Measurements from ENCODE around the gene TMEM158.

TMEM158 gene

DNA sequence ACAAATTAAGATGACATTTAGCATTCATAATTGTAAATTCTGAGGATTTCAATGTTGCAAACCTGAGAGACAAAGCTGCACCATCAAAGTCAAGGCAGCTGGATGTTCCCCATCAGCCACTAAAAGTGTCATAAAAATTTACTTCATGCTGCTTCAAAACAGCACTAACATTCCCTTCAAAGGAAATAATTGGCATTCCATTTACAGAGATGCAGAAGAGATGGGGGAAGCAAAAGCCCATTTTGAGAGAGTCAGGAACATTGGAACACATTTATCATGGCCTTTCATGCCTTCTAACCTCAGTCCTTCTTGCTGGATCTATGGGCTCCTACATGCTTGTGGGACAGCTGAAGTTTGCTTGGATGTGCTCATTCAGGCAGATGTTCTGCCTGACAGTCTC is 6.4 kb upstream of the TMEM158 start:
- no peak for DNase-seq (ENCODE audit: low spot score)

DNA sequence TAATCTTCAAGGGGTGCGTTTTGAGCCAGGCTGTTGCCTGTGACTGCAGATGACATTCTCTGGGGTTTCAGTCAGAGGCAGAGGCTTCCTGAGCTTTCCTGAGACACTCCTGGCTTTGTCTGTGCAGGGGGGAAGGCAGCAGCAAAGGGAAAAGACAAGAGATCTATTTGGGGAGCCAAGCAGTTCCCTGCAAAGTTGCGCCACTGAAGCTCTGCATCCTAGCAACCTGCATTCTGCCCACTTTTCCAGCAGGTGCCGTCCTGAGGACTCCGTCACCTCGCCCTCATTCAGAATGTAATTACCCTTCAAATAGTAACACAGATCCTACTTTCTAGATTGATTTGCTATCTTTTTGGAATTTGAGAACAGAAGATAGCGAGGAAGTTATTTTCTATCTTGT is 1.9 kb upstream of the TMEM158 start:
- DNase-seq (ENCODE audit: low spot score) = no peak

DNA sequence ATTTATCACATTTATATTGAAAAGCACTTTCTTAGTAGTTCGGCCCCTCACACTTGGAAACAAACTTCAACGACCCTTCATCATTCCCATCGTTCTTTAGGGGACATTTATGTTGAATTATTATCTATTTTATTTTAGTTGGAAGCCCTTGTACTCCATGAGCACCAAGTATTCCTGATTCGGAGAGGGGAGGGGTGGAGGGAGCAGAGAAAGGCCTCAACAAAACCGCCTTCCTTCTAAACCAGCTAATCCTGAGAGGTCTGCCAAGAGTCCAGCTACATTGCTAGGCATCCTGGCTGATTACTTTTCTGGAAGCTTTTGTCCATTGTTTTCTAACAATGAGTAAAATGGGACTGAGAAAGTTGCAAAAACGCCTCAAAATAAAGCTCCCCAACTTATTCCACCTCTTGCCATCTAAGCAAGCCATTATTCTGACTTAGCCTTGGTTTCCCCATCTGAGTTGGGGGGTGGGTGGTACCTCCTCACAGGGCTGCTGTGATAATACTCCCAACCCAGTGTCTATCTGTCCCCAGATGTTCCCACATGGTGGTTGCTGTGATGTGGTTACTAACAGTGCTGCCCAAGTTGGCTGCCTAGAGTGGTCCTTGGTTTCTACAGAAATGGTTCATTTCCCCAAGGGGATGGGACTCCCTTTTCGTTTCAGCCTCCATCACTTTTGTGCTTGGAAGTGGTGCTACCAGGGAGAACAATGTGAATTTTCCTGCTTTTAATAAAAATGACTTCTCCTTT is 1.2 kb upstream of the TMEM158 start:
- DNase-seq (ENCODE audit: low spot score) = no peak

DNA sequence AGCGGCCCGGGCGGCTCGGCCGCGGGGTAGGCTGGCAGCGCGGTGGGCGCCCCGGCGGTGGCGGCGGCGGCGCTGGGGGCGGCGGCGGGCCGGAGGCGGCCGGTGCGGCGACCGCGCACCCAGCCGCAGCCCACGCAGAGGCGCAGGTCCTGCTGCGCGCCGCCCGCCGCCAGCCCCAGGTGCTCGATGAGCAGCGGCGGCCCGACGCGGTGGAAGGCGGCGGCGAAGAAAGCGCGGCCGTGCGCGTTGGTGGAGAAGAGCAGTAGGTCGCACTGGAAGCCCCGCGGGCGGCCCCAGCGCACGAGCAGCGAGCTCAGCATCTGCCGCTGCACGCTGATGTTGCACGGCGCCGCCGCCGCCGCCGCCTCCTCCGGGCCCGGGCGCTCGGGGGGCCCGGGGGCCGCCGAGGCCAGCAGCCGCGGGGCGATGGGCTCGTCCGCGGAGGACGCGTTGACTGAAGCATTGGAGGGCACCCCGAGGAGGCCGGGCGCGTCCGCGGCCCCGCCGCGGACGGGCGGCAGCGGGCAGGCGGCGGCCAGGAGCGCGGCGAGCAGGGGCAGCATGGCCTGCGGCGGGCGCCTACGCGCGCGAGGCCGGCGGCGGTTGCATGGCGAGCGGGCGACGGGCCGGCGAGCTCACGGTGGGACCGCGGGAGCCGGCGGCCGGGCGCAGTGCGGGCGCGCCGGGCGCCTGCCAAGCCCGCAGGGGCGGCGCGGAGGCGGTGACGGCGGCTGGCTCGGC is 452 bp downstream of the TMEM158 start:
- peak; percentile 49 for DNase-seq (ENCODE audit: low spot score)

DNA sequence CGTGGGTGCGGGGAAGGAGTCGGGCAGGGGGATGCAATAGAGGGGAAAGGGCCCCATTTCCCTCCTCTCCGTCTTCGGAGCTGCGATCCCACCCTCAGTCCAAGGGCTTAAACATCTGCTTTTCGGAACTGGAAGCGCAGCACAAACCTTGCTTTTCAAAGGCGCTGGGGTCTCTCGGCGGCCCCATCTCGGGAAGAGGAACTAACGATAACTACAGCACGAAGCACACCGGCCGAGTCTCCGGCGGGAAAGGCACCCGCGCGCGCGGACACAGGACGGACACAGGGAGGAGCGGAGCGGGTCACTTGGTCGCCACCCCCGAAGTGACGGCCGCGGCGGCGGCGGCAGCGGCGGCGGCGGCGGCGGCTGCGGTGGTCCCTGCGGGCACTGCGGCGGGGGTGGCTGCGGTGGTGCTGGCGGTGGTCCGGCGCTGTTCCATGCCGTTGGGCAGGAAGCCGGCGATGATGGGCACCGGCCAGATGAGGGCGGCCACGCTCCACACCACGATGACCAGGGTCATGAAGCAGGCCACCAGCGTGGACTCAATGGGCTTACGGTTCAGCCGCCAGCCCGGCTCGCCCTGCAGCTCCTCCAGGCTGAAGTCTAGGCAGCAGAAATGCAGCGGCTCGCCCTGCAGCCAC is 1.1 kb downstream of the TMEM158 start:
- peak; percentile 84 for DNase-seq (ENCODE audit: low spot score)

DNA sequence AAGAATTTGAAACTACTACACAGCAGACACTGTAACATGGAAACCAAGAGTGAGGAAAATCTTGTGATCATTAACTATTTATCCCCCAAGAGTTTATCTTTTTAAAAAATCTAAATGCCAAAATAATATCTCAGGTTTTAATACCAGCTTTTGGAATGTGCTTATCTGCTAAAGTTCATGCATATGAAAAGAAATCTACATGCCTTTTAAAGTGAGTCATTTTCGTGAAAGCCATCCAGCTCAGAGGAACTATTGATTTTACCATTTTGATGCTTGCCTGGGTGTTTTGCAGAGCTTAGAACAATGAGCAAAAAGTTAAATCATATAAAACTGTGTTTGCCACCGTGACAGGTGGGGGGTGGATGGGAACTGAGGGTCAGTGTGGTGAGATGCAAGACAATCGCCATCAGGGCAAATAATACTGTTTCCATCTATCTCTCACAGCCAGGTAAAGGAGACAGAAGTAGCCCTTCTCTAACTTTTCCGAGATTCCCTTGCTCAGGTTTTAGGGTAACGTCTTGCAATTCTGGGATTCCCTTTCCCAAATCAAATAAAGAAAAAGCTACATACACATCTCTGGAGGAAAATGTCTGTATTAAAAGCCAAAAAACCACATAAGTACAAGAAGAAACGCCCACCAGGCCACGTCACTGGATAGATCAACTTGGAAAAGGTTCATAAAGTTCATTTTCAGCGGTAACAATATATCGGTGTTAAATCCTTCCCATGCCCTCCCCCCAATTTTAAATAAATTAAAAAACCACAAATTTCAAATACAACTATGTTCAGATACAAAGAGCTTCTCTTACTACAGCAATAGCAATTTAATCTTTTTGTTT is 2.0 kb downstream of the TMEM158 start:
- DNase-seq (ENCODE audit: low spot score) = no peak

DNA sequence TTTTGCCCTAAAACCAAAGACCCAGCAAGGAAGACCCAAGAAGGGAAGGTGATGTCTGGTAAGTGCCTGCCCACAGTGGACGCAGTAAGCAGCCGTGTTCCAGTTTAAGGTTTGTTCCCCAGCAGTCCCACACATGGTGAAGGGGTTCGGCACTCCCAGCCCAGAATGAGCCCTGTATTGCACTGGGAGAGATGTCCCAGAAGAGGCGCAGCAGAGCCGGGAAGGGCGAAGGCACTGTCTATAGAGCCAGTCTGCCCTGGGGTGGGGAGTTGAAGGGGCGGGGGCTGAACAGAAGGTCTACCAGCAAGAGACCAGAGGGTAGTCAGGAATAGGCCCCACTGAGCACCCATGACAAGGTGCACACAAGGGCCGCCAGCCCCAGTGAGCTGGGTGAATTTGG is 6.4 kb downstream of the TMEM158 start:
- DNase-seq (ENCODE audit: low spot score) = no peak

DNA sequence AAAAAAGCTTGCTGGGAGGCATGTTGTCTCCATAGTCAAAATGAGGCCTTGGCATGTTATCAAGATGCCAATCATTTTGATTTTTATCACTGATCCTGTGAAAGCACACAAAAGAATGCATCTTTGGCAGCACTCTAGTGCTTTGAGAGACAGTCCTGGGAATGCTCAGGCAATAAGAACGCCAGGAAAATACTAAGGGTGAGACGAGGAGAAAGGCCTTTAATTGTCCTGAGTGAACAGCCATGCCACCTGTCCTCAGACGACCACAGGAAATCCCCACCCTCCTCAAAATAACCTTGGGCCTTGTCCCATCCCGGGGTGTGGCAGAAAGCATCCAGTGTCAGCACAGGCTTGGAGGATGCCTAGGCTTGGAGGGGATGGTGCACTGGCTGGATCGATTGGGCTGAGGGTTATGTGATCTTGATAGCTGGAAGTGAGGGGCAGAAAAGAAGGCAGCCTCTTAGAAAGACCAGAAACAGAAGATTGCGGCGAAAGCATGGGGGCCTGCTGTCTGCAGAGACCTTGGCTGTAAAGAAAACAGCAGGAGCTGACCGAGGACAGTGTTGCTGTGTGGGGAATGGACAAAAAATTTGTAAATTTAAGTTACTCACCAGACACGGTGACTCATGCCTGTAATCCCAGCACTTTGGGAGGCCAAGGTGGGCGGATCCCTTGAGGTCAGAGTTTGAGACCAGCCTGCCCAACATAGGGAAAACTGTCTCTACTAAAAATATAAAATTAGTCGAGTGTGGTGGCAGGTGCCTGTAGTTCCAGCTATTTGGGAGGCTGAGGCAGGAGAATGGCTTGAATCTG is 7.3 kb downstream of the TMEM158 start:
- DNase-seq (ENCODE audit: low spot score) = no peak

DNA sequence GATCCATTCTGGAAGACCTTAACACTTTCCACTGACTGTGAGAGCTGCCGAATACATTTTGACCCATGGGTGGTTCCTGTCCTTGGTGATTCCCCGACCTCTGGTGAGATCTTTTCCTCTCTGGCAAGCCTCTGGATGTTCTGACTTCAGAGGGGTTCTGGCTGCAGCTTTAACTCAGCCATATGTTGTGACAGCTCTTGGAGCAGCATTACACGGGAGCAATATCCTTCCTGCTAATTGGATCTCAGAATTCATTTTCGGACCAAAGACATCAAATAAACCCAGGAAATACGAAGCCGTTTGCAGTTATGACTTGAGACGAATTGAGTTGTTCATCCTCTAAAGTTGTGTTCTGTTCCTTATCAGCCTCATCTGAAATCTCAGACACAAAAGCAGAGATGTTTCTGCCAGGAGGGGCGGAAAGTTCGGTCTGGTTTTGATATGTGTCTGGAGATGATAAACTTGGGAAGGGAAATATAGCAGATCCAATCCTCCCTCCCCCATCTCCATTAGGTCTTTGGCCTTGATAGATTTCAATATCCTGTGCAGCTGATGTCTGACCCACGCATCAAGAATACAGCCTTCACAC is 10.0 kb downstream of the TMEM158 start:
- no peak for DNase-seq (ENCODE audit: low spot score)

DNA sequence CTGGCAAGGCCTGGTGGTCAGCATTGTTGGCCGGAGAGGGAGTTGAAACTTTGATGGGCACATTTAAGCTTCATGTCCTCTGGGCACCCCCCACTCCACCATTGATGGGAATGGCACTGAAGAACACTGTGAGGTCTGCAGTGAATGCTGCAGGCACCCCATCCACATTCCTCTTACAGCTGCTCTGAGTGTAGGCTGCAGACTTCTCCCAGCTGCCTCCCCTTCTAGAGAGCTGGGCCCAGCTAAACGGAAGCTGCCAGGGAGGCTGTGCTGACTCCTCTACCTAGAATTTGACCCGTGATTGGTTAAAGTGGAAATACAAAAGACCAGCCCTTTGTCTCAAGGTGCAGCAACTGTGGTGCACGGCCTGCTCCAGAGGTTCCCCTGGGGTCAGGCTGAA is 10.6 kb downstream of the TMEM158 start:
- no peak for DNase-seq (ENCODE audit: low spot score)

DNA sequence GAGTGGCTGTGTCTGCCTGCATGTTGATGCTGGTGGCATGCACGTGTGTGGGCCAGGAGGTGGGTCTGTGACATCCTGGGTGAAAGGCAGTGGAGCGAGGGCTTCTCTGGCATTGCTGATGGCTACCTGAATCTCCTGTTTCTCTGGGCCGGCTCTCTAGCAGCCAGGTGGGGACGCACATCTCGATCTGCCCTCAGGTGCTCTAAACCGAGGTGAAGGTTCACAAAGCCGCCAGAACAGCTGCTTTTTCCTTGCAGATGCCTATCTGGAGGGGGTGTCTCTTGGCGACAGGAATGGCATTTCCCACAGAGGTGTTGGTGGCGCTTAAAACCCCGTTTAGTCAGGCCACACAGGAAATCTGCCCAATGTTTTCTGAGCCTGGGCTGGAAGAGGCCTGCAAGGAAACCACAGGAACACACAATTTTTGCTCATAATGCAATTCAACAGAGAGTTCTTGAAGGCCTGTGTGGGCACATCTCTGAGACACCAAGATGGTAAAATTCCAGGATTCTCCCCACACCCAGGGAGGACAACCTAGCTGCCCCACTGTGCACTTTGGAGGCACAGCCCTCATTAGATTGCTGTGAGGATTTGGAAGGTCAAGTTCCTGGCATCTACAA is 11.9 kb downstream of the TMEM158 start:
- DNase-seq (ENCODE audit: low spot score) = no peak

DNA sequence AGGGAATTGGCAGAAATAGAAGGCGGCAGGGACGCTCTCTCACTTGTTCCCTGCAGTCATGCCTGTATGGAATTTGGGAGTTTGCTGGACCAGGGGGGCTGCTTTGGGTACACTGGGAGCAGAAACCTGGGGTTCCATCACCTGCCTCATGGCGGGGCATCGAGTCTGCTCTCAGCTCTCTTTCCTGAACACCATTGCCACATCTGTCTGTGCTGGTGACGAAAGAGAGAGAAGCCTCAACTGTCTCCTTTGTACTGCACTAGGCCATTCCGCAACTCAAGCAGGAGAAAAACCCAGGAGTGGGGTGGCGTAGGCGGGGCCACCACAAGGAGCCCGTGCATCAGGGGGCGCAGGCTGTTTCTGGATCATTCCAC is 14.0 kb downstream of the TMEM158 start:
- no peak for DNase-seq (ENCODE audit: low spot score)

DNA sequence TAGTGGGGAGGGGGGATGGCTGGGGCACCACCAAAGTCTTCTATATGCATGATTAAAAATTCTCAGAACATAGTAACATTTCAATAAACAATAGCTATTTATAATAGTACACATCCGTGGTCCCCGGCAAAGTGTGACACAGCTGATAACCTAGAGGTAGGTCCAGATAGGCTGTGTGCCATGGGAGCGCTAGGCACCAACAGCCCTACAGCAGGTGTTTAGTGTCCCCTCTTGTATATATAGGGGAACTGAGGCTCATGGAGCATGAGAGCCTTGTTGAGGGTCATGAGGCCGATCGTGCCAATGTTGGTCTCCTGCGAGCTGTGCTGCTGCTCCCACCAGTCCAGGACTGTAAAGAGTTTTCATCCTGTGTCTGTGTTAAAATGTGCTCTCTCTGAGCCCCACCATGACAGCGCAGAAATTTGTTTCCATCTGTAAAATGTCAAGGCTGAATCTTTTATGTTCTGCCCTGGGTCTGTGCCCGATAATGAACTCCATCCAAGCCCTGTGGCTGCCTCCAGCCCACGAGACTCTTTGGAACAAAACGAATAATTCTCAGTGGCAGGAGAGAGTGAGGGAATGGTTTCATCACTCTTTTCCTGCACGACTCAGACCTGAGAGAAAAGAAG is 14.5 kb downstream of the TMEM158 start:
- DNase-seq (ENCODE audit: low spot score) = no peak

DNA sequence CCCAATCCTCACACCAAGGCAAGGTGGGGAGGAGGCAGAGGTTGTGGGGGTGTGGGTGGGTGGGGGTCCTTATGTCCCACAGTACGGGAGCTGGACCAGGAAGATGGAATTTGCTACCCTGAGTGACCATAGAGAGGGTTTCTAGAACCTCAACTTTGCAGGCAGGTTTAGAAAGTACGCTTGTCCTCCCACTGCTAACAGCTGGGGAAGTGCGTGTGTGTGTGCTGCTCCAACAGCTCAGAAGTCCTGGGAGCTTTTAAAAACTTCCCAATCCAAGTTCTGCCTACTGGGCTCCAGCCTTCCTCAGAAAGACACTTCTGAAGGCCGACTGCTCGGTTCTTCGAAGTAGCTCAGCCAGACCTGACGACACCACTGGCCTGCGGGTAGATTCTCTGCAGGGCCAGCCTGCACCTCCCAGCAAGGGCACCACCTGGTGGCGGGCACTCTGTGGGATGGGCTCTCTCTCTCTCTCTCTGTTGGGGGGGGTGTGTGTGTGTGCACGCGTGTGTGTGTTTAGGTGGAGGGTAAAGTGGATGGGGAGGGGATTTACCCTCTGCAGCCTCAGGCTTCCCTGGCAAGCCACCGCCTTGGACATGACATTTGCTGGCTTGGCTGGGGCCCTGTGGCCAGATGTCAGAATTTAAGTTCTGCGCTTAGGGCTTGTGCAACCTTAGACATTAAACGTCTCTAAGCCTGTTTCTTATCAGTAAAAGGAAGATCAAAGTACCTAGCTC is 15.6 kb downstream of the TMEM158 start:
- DNase-seq (ENCODE audit: low spot score) = peak; percentile 72

DNA sequence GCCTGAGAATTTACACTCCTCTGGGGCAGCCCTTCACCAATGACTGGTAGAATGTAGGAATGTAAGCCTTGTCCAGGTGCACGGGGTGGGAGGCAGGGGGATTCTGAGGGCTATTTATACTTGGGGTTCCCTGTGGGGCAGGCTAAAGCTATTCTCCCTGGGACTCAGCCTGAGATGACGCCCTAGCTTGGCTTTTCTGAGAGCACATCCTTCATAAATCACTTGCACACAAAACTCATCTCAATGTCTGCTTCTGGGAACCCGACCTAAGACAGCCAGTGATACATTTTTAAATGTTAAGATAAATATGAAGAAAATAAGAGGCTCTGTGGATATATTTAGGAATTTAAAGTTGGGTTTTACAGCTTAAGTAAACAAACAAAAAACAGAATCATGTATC is 16.6 kb downstream of the TMEM158 start:
- no peak for DNase-seq (ENCODE audit: low spot score)

DNA sequence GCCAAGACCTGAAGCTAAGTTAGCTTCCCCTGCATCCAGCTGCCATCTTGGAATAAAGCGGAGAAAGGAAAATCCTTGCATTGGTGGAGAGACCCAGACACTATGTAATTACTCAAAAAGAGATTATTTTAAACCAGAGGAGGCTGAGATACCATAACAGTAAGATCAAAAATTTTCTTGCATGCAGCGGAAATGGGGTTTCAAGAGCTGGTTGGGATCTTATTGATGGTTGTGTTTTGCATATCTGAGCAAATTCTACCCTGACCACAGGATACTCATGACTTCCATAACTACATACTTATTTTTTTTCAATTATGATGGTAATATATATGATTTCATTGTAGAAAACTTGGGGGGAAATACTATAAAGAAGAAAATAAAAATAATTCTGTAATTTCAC is 17.5 kb downstream of the TMEM158 start:
- DNase-seq (ENCODE audit: low spot score) = no peak

DNA sequence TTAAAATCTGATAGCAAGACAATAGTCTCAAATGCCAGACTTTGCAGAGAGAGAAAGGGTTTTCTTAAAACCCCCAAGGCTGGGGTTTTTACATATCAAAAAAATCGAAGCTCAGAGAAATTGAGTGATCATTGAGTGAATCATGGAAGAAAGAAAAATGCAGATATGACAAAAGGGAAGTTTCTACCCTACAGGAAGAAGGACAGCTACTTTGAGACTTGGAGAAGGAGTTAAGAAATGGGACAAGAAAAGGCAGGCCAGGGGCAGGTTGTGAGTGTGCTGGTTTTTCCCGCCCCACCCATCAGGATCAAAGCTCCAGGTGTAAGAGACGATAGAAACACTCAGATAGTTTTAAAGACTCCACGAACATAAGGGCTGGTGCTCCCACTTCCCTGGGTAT is 18.6 kb downstream of the TMEM158 start:
- no peak for DNase-seq (ENCODE audit: low spot score)

DNA sequence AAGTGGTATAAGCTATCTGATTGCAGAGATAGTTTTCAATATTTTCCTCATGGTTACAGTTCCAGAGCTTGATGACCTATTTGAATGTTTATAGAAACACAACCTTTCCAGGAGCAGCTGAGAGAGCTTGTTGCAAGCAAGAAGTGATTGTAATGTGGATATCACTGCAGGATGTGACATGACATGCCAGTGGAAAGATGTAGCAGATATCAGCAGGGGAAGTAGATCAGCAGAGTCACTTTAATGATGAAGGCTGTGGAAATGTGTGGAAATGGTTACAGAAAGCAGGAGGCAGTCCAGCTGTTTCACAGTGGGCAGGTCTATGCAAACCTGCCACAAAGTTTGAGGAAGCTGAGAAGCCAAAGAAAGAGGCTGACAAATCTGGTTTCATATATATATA is 21.0 kb downstream of the TMEM158 start:
- no peak for DNase-seq (ENCODE audit: low spot score)

DNA sequence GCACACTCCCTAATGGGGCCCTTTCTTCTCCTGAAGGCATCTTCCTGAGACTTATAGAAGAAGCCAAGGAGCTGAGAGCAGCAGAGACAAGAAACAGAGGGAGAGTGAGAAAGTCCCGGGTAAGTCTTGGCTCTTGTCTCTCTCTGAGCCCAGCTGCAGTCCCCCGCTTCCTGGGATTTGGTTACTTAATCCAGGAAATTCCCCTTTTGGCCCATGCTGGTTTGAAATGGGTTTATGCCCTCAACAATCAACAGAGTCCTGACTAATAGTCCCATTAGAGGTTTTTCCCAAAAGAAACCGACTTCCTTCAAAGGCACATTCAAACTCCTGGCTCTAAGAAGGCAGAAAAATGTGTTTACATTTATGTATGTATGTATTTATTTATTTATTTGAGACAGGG is 22.0 kb downstream of the TMEM158 start:
- DNase-seq (ENCODE audit: low spot score) = no peak

All from HuH-7.5 (cell line).